A549 (cell line): ENCODE measurements around the gene UNCX.

Experiments used
- CTCF ChIP-seq: fragments of >200 bp; sonication (Bioruptor Twin); formaldehyde crosslinking; IDR thresholded peaks from 3 replicates; pipeline ENCODE4 v1.5.1; 2016
- ESRRA ChIP-seq: fragments of 150-350 bp; IDR thresholded peaks from 2 replicates; pipeline ENCODE4 v1.6.1; 2014; ENCODE audit warnings: mild to moderate bottlenecking, low read length, borderline replicate concordance
- JUN ChIP-seq, 2 experiments: fragments of >200 bp; sonication (Bioruptor Twin); formaldehyde crosslinking; IDR thresholded peaks; 2 replicates in 1 of 2; 3 replicates in 1 of 2; pipeline ENCODE4 v1.6.1; 2016 to 2017
- MYC ChIP-seq: IDR thresholded peaks from 2 replicates; pipeline ENCODE4 v1.6.1; 2012; ENCODE audit warnings: mild to moderate bottlenecking, inconsistent platforms, low read length, improper control_type of control experiment, borderline replicate concordance
- NFE2L2 ChIP-seq: fragments of 150-350 bp; conservative IDR thresholded peaks from 2 replicates; pipeline ENCODE4 v1.6.1; 2014; ENCODE audit warnings: low read length
- NPAS2 ChIP-seq: fragments of 250-450 bp; sonication (Bioruptor Pico); IDR thresholded peaks from 2 replicates; pipeline ENCODE4 v1.8.0; 2022; ENCODE audit warnings: mild to moderate bottlenecking, moderate library complexity, borderline replicate concordance
- TF ChIP-seq, protein P1 (sequence below): fragments of 150-350 bp; IDR thresholded peaks from 2 replicates; pipeline ENCODE4 v1.6.1; 2014; ENCODE audit warnings: low read depth, mild to moderate bottlenecking, low read length
- TF ChIP-seq, protein P2 (sequence below): fragments of 250-450 bp; sonication (Bioruptor Pico); IDR thresholded peaks from 2 replicates; pipeline ENCODE4 v1.5.0; 2021; ENCODE audit warnings: mild to moderate bottlenecking, moderate library complexity, borderline replicate concordance

DNA sequence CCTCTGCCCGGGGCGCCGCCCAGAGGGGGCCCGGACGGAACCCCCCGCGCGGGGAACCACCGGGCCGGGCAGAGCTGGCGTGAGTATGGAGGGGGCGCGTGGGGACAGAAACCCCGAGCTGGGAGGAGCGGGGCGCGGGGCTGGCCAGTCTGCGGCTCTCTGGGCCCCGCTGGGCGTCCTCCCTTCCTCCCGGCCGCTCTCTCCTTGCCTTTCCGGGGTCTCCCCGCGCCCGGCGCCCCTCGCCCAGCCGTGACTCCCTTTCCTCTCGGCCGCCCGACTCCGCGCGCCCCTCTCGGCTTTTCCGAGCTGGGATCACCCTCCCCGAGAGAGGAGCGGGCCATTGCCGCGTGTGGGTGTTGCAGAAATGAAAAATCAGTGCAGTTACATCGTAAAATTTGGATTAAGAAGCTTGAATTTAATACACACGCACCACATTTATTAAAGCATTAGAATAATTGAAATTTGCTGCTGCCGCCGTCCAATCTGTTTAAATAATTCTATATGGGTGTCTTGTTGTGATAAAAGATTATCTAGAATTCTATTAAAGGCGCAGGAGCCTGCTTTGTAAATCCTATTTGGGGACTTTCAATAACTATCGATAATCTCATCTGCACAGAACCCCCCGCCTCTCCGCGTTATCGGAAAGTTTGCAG lies 9.1 kb downstream of the UNCX start:
- TF ChIP-seq CTCF (no peak), MYC (no peak), JUN (IDR thresholded peaks at IDR 0.05) (no peak), NPAS2 (CRISPR knock-in tag) (no peak), NFE2L2 (no peak), ESRRA (no peak)
- TF ChIP-seq, protein P1, sequence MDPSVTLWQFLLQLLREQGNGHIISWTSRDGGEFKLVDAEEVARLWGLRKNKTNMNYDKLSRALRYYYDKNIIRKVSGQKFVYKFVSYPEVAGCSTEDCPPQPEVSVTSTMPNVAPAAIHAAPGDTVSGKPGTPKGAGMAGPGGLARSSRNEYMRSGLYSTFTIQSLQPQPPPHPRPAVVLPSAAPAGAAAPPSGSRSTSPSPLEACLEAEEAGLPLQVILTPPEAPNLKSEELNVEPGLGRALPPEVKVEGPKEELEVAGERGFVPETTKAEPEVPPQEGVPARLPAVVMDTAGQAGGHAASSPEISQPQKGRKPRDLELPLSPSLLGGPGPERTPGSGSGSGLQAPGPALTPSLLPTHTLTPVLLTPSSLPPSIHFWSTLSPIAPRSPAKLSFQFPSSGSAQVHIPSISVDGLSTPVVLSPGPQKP: no peak
- TF ChIP-seq, protein P2, sequence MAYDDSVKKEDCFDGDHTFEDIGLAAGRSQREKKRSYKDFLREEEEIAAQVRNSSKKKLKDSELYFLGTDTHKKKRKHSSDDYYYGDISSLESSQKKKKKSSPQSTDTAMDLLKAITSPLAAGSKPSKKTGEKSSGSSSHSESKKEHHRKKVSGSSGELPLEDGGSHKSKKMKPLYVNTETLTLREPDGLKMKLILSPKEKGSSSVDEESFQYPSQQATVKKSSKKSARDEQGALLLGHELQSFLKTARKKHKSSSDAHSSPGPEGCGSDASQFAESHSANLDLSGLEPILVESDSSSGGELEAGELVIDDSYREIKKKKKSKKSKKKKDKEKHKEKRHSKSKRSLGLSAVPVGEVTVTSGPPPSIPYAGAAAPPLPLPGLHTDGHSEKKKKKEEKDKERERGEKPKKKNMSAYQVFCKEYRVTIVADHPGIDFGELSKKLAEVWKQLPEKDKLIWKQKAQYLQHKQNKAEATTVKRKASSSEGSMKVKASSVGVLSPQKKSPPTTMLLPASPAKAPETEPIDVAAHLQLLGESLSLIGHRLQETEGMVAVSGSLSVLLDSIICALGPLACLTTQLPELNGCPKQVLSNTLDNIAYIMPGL (CRISPR knock-in tag): no peak
